Measurements from ENCODE around the gene ALKBH7.

GRCh38 chr19:6358003-6358402 is 14.6 kb upstream of the ALKBH7 start:
- TF ChIP-seq CTCF (IDR thresholded peaks at IDR 0.05) = no peak
- TF ChIP-seq POLR2A (IDR thresholded peaks at IDR 0.05) = no peak
- TF ChIP-seq POLR2AphosphoS5 (IDR thresholded peaks at IDR 0.05) = no peak
- TF ChIP-seq EP300 (IDR thresholded peaks at IDR 0.05) = no peak
